GM19193 (cell line): ENCODE results near the gene SIDT1.

Experiments
- POLR2A ChIP-seq: IDR thresholded peaks from 4 replicates; pipeline ENCODE4 v1.6.1; 2011; ENCODE audit not compliant: insufficient read depth, insufficient read length; ENCODE audit errors: extremely low read depth

SIDT1 gene

GRCh38 chr3:113534365-113534764, 2.0 kb downstream of the SIDT1 start:
- TF ChIP-seq POLR2A = no peak

GRCh38 chr3:113535898-113536297, 3.5 kb downstream of the SIDT1 start:
- no peak for TF ChIP-seq POLR2A

- no peak for TF ChIP-seq POLR2A
These were observed 4.3 kb downstream of the SIDT1 start for GRCh38 chr3:113536627-113537101.

- TF ChIP-seq POLR2A = no peak
These were observed 4.8 kb downstream of the SIDT1 start for GRCh38 chr3:113537155-113537554.

- no peak for TF ChIP-seq POLR2A
These were observed 9.2 kb downstream of the SIDT1 start for GRCh38 chr3:113541519-113541918.

- TF ChIP-seq POLR2A = no peak
These were observed 13.2 kb downstream of the SIDT1 start for GRCh38 chr3:113545594-113545993.

- no peak for TF ChIP-seq POLR2A
These were observed 14.1 kb downstream of the SIDT1 start for GRCh38 chr3:113546414-113546893.

GRCh38 chr3:113548501-113548900, 16.1 kb downstream of the SIDT1 start:
- no peak for TF ChIP-seq POLR2A

- TF ChIP-seq POLR2A = no peak
These were observed 19.5 kb downstream of the SIDT1 start for GRCh38 chr3:113551820-113552219.

- no peak for TF ChIP-seq POLR2A
These were observed 20.5 kb downstream of the SIDT1 start for GRCh38 chr3:113552851-113553250.

GRCh38 chr3:113555138-113555537, 22.8 kb downstream of the SIDT1 start:
- TF ChIP-seq POLR2A = no peak

GRCh38 chr3:113556316-113556945, 24.1 kb downstream of the SIDT1 start:
- TF ChIP-seq POLR2A = no peak

GRCh38 chr3:113556946-113557335, 24.6 kb downstream of the SIDT1 start:
- no peak for TF ChIP-seq POLR2A

- TF ChIP-seq POLR2A = no peak
These were observed 25.0 kb downstream of the SIDT1 start for GRCh38 chr3:113557374-113557773.

GRCh38 chr3:113559009-113559408, 26.7 kb downstream of the SIDT1 start:
- no peak for TF ChIP-seq POLR2A

GRCh38 chr3:113560271-113560670, 27.9 kb downstream of the SIDT1 start:
- TF ChIP-seq POLR2A = no peak
